Activated gamma-delta T cell treated with Interleukin-2 at 50 U/mL for 16 hours (primary cell): Measurements from ENCODE around the gene KLF6.
A peak's percentile ranks its signal among the peaks of the same experiment; 100 is the strongest.

Experiments used
- DNase-seq: peaks from one replicate; pipeline ENCODE4 v3.0.0-alpha.2; 2020

Gene KLF6

GRCh38 chr10:3786295-3787015 lies 1.4 kb upstream of the KLF6 start:
- DNase-seq: no peak

DNA sequence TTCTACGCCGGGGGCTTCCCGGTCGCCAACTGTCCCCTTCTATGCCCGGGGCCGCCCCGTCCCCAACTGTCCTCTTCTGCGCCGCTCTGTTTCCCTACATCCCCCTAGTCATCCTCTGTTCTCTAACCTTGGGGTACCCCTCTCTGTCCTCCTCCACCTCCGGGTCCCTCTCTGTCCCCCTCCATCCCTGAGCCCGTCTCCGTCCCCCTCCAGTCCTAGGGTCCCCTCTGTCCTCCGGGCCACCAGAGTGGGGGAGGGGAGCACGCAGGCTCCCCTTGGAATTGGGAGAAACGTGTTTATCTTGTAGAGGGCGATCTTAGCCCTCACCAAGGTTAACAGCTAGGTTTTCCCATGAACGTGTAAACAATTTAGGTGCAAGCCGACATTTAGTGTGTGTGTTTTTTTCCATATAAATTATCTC lies 852 bp upstream of the KLF6 start:
- no peak for DNase-seq

- peak; percentile 99 for DNase-seq
Measured at GRCh38 chr10:3785251-3785850, 342 bp upstream of the KLF6 start.

GRCh38 chr10:3783682-3784432 lies 1.2 kb downstream of the KLF6 start:
- DNase-seq: peak; percentile 41

DNA sequence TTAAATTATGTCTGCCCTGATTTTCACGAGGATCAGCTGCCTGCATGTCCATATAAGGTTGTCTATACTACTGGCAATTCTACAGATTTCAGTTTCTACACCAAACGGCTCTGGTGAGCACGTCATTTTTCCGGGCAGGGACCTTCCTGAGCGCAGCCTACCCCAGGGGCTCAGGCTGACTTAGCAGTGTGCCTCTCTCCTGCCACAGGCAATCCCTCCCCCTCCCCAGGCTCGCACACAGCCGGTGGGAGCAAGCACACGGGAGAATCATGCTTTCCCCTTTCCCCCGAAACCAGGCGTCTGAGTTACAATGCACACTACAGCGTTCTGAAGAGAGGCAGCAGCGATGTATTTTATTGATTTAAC lies 1.7 kb downstream of the KLF6 start:
- peak; percentile 49 for DNase-seq

- DNase-seq: peak; percentile 62
Measured at GRCh38 chr10:3782451-3783315, 2.3 kb downstream of the KLF6 start.

DNA sequence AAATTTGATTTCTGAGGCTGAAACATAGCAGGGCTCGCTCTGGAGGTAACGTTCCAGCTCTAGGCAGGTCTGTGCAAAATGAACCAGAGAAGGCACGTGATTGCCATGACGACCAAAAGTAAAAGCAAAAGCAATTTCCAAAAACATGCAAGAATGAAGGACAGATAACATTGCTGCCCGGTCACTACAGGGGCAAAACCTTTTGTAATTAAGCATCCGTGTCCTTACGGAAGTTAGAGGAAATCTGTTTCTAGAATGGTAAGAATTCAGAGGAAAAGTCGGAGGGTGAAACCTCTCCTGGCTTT lies 2.9 kb downstream of the KLF6 start:
- DNase-seq: no peak

- DNase-seq: peak; percentile 45
Measured at GRCh38 chr10:3781468-3782145, 3.4 kb downstream of the KLF6 start.

GRCh38 chr10:3780771-3781467 lies 4.1 kb downstream of the KLF6 start:
- DNase-seq: no peak

GRCh38 chr10:3780021-3780770 lies 4.8 kb downstream of the KLF6 start:
- DNase-seq: no peak

DNA sequence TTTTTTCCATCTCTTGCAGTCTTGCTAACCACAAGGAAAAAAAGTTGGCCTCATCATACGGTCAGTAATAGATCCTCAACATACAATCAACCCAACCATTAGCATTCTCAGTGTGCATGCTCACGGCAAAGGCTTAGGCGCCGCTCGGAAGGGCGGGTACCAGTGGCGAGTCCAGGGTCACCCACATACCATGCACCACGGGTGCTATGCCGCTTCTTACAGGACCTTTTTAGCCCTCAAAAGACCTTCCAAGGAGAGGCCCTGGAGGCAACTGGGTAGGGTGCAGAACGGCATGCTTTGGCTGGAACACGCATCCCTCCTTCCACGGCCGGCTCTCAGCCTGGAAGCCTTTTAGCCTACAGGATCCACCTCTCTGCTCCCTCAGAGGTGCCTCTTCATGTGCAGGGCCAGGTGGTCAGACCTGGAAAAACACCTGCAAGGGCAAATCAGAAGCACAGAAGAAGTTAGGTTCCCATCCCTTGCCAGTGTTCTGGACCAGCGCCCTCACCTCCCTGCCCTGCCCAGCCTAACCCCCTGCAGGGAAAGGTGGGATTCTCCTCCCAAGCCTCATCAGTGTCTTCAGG lies 5.8 kb downstream of the KLF6 start:
- DNase-seq: no peak

DNA sequence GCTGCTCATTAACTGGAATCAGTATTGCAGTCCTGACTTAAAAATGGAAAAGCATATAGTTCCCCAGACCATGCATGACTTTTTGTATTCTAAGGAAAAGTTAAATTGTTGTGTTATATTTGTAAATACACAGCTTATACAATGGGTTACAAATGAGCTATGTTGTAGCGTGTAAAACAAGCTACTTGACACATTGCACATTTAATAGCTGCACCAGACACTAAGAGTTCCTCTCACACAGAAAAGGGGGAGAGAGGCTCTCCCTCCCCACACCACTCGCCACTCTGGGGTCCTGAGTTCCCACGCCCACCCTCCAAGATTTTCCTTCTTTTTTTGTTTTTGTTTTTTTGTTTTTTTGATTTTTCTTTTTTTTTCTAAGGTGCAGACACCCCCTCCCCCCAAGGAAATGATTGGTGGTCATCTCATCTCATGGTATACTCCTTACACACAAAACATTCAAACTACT lies 6.3 kb downstream of the KLF6 start:
- no peak for DNase-seq

DNA sequence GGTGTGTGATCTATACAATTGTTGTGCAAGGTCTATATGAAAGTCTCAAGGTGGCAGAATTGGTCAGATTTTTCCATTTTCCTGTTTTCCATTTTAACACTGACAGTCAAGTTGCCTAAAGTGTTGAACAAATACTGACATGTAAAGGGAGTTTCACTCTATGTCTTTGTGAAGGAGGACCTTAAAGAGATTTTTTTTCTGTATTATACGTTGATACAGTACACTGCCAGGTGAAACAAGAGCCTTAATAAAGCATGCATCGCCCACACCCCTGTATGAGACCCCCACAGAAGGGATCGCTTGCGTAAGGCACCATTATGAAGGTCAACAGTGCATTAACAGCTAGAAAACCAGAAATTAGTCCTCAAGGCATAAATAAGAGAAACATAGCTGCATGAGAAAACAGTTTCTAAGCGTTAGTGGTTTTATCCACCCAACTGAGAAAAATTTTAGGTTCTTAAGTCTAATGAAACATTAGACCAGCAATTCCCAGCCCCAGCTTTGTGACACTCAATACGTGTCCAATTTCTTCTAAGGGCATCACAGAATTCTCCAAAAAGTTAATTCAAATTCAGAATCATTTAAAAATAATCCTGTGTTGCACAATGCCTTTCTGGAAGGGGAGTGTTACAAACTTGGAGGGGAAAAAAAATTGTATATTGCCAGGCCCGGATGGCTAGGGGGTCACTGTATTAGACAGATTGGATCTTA lies 6.9 kb downstream of the KLF6 start:
- no peak for DNase-seq

DNA sequence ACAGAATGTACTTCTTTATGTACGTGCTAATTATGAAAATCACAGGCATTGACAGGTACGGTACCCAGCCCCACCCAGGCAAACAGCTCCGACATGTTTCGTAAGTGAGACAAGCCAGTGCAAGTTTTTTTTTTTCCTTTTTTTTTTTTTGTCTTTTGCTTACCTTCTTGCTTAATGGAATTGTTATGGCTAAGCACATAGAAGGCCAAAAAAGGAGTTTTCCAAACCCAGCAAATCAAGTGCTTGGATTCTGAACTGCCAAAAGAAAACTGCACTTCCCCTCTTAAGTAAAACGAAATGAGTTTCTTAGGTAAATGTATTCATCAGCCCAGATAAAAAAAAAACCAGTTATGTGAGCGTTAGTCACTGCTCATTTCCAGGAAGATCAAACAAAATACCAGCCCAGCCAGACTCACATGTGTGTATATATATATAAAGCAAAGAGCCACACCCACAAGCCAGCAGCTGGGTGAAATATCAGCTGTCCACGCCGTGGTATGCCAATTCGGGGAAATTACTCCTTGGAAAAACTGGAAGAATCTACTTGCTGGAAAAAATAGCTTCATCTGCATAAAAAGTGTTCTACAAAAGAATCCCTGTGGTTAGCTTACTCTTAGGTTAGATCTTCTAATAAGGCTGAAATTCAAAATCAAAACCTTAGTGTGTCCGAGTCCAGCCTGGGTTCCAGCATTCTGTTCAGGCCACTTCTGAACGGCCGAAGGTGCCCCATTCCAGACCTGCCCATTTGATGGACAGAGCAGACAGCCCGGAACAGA lies 8.0 kb downstream of the KLF6 start:
- peak; percentile 52 for DNase-seq

DNA sequence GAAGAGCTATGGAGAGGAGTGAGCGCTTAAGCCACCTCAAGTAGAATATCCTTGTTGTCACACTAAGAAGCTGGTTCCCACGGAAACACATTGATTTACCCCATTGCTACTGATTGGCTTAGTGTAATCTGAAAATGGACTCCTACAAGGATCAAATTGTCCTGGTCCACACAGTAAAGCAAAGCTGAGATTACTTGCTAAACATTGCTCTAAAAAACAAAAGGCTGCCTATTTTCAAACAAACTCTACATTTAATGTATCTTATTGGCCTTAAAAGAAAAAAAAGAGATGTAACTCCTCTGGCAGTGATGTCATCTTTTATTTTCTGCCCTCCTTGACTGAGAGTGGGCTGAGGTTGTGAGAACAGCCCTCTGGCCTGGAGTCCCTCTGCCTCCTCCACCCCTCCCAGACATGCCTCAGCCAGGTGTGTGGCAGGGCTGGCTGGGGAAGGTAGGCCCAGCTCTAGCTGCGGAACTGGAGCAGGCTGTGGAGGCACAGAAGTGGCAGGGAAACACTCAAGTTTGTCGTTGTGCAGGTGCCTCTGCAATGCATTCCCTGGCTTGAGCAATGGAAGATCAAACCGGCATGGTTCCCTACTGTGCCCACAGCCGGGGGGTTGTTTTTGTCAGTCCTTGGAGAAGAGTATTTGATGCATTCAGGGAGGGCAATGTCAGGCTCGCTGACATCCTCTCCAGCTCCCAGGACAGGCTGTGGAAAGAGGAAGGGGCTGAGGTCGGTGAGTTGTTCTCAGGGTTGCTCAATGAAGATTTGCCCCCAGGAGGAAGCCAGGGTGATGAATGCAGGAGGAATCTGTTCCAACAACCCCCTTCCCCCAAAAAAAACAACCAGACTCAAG lies 9.1 kb downstream of the KLF6 start:
- no peak for DNase-seq

- DNase-seq: no peak
Measured at GRCh38 chr10:3774814-3775695, 10.0 kb downstream of the KLF6 start.
